IPS DF 4.7 (cell line): ENCODE results near the gene LRMDA.

Experiments used
- DNase-seq: peaks from one replicate; pipeline ENCODE4 v3.0.0-alpha.2; 2013; ENCODE audit warnings: low spot score; ENCODE audit errors: extremely low read depth

Gene LRMDA

GRCh38 chr10:75976681-75977080, 545.3 kb downstream of the LRMDA start:
- DNase-seq = no peak

- DNase-seq = no peak
These were observed 545.7 kb downstream of the LRMDA start for GRCh38 chr10:75977139-75977538.

DNA sequence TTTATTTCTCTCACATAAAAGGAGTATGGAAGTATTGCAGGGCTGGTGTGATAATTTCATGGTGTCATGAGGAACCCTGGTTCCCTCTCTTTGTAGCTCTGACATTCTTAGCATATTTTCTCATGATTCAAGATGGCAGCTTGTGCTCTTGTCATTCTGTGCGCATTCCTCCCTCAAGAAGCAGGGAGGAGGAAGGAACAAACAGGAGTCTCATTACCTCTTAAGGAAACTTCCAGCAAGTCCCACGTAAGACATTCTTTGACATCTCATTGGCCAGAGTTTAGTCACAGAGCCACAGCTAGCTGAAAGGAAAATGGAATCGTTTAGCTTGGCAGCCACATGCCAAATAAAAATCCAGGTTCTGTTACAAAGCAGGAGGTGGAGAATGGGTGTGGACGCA, 546.8 kb downstream of the LRMDA start:
- DNase-seq = no peak

DNA sequence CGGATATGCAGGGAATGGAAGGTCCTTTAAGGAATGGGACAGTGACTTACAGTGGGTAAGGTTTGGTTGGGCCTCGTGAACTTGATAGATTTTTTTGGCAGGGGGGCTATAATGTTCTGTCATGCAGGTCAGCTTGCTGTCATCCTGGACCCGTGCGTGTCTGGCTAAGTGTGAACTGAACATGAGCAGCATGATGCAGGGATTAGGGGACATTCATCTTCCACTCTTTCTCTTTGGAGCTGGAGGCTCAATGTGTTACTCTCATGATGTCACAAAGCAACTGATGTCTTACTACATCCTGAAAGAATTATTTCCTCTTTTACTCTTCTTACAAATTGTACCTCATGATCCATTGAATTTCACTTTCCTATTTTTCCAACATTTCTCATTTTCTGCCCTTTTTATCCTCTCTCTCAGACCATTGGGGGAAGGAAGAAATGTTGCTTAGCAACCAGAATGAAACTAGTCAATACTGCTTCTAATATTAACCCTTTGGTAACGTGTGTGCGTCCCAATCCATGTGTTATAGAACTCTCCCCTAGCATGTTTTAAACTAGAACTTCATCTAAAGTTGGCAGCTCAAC, 549.1 kb downstream of the LRMDA start:
- no peak for DNase-seq

DNA sequence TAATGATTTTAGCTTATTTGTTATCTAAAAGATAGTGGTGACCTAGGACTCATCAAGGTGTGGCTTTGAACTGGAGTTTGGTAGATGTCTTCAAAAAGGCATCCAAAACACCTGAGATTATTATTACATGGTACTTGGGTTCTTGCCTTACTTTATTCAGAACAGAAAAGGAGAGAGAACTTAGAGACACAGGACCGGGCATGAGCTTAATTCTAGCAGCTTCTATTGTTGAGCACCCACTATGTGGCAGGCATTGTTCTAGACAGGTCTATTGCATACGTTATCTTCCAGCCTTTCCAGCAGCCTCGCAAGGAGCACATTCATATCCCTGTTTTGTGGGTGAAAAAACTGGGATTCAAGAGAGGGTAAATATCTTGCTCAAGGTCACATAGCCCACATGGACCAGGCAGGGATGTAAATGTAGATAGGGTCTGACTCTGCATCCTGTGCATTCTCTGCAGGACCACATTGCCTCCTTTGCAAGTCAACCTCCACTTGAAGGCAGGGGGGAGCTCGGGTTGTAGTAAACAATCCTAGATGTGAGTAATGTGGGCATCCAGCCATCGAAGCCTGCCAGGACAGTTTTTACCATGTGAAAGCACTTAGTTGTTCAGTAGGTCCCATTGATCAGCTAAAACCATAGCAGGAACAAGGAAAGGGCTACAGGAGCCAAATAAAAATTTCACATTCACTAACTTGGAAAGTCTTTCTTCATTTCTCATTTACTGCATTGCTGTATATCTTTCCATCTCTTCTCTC, 551.4 kb downstream of the LRMDA start:
- no peak for DNase-seq

GRCh38 chr10:75984067-75984466, 552.6 kb downstream of the LRMDA start:
- no peak for DNase-seq

GRCh38 chr10:75987616-75988015, 556.2 kb downstream of the LRMDA start:
- no peak for DNase-seq

DNA sequence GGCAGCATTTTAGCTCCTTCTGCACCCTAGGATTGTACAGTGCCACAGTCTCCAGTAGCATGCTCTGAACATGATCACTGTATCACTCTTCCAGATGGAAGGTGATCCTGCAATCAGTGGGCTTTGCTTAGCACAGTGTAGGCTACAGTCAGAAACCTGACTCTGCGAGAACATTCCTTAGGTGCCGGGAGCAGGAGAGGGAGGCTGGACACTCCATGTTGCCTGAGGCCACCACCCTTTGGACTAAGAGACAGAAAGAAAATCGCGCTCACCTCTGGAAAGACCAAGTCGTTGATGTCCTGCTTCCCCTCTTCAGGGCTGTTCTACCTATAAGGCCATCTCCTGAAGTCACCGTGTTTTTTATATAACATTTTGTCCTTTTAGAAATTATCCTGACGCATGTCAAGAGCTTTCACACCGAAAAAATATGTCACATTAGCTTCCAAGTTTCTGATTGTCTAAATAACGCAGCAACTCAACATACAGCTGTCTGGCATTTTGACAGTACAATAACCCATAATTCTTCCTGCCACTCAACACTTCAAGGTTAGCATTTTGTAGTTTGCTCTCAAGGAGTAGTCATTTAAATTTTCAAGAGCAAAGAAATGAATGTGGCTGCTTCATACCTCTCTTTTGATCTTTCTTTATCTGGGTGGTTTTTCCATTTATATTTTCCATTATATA, 563.1 kb downstream of the LRMDA start:
- no peak for DNase-seq

DNA sequence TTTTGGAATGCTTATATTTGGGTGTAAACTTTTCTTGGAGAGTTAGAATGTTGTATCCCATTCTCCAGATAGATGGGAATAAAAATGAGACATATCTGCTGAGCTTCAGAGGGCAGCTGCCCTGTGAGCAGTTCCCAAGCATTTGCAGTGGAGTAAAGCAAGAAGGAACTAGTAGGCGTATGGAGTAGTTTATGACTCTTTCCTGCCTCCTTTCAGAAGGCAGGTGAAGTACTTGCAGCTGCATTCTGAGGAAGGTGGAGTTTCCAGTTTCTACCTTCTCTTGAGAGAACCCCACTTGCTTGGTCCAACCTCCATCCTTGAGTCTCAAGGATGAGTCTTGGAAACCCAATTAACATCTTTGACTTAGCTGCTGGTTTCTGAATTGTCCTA, 563.6 kb downstream of the LRMDA start:
- DNase-seq = no peak

- no peak for DNase-seq
These were observed 564.3 kb downstream of the LRMDA start for GRCh38 chr10:75995720-75996119.

DNA sequence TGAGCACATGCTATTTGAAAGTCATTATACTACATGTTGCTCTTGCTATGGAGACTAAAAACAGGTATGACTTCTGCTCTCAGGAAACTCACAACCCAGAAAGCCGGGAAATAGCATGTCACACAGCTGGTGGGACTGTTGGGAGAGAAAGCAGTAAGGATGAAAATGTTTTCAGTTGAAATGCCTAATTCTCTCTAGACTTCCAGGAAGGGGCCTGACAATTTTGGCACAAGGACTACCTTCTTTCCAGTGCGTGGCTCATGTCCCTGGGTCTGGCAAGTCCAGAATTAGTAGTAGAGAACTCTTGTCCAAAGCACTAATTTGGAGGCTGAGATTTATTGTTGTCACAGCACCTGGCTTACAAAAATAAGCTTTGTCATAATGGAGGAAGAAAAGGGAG, 567.6 kb downstream of the LRMDA start:
- no peak for DNase-seq

GRCh38 chr10:75999515-76000209, 568.2 kb downstream of the LRMDA start:
- DNase-seq = no peak

- no peak for DNase-seq
These were observed 569.1 kb downstream of the LRMDA start for GRCh38 chr10:76000550-76000949.

DNA sequence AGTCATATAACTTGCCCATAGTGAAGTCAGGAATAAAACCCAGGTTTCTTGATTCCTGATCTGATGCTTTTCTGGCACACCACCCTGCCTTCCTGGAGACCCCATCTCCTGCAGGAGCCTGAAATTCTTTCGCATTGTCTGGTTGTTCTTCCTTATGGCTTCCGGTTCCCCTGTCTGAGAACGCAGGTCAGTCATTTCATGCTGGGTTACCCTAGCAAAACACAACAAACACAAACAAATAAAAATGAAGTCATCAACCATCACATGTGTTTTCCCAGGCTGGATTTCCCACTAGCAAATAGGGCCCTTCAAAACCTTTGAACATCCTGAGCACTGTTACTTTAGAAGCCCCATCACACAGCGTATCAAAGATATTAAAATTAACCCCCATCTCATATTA, 569.6 kb downstream of the LRMDA start:
- DNase-seq = no peak

GRCh38 chr10:76001461-76001860, 570.0 kb downstream of the LRMDA start:
- DNase-seq = no peak

DNA sequence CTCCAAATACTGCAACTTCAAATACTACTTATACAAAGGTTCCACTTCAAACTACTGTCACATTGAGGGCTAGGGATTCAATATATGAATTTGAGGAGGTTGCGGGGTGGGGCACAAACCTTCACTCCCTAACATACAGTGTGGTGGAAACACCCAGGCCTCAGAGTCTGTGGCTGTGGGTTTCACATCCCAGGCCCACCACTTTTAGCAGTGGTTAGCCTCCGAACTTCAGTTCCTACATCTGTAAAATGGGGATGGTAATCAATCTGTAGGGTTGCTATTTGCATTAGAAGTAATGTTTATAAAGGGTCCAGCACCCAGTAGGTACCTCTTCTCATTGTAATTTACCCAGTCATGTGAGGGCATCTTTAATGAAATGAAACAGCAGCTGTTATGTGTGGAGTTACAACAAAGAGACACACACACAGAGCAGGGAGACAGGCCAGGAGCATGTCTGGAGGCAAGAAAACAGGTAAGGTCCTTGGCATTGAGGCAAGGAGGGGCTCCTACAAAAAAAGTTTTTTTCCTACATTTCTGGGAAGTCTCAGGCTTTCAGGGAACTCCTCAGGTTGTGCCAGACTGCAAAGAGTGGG, 570.9 kb downstream of the LRMDA start:
- no peak for DNase-seq

- no peak for DNase-seq
These were observed 576.3 kb downstream of the LRMDA start for GRCh38 chr10:76007667-76008181.

- DNase-seq = no peak
These were observed 578.1 kb downstream of the LRMDA start for GRCh38 chr10:76009531-76009930.

GRCh38 chr10:76010703-76011102, 579.3 kb downstream of the LRMDA start:
- no peak for DNase-seq

GRCh38 chr10:76012716-76013327, 581.4 kb downstream of the LRMDA start:
- DNase-seq = no peak

DNA sequence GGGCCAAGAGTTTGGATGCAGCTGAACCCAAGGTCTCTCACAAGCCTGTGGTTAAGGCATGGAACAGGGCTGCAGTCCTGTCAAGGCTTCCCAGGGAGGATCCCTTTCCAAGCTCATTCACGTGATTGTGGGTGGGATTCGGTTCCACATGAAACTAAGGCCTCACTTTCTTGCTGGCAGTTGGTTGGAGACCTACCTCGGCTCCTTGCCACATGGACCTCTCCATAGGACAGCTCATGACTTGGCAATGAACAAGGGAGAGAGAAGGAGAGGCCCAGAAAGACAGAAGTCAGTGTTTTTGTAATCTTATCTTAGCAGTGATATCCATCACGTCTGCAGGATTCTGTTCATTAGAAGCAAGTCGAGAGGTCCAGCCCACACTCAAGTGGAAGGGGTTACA, 583.8 kb downstream of the LRMDA start:
- DNase-seq = no peak
